ENCODE results near the gene GFI1. TPM values are rescaled to one million over a fixed set of nuclear protein-coding genes. Genes with fewer than 3 reads are reported as not detected.
A peak's percentile ranks its signal among the peaks of the same experiment; 100 is the strongest.

The GFI1 gene
- total and polyA plus RNA-seq, 2 of the 13 experiments (the other 11 are each of a cell fraction or from before 2014, with no cell fraction given): 10.3 to 10.5 TPM

DNA sequence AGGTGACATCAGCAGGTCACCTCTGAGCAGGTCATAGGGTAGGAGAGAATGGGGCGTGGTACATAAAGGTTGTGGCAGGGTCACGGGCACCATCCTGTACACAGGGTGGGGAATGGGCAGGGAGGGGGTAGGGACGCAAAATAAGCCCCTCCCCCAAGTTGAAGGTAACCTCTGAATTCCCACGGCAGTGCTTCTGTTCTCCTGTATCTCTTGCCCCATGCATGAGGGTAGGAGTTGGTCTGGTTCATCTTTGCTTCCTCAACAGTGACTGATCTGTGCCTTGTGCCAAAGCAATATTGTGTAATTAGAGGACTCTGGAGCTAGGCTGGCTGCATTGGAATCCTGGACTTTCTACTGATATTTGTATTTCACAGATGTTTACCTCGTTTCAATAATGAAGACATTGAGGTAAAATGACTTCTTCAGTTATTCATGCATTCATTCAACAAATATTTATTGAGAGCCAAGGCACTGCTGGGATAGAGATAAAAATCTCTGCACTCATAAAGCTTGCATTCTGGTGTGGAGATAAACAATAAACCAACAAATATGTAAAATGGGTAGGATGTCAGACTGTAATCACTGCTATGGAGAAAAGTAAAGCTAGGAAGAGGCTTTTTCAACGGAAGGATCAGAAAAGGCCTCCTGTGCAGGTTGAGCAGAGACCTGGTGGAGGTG, 18.4 kb upstream of the GFI1 start:
- ATAC-seq: peak; percentile 94
- intact Hi-C loops (cut with micrococcal nuclease; ENCODE audit: unreplicated experiment): loop anchor here (1.0 to 2.0 kb wide), 2 partner anchors 18 to 32 kb away; partner anchors contain the start of gene GFI1
- H3K9ac ChIP-seq (ENCODE audit: insufficient read depth, low read depth, low read length): peak overlapping the region; percentile 66
- H3K4me1 ChIP-seq (ENCODE audit: insufficient read depth, low read length): peaks cover 37% of the 10 kb centered on the region
- no peaks in the 10 kb centered on the region for H4K20me1 ChIP-seq (ENCODE audit: insufficient read depth, low read length)
- peak overlapping the region; percentile 91 for H3K4me2 ChIP-seq (ENCODE audit: low read depth, low read length)
- no peaks in the 10 kb centered on the region for H3K36me3 ChIP-seq (replicated peaks in 1 of 2; ENCODE audit: control insufficient read depth in 1 of 2, insufficient read depth in 2 of 2, low read length in 2 of 2)
- no peak overlapping the region for H2AFZ ChIP-seq (ENCODE audit: low read length)
- POLR2A ChIA-PET: interaction anchor here (1.2 to 3.6 kb wide), 4 partner anchors 16 to 63 kb away, joined by 3 to 26 read pairs (median 16); partner anchors contain the start of gene GFI1
- no peaks in the 10 kb centered on the region for H3K9me3 ChIP-seq (ENCODE audit: low read length)
- no peaks in the 10 kb centered on the region for H3K27me3 ChIP-seq (ENCODE audit: control insufficient read depth in 1 of 2, insufficient read depth in 2 of 2, low read length in 2 of 2)
- no TSS peak for BruUV-seq (replicated peaks)
- H3K27ac ChIP-seq (ENCODE audit: extremely low read length, insufficient read depth, low read length): peak overlapping the region; percentile 81
- WGBS (ENCODE audit: low lambda C conversion rate): 0% methylated on average over 4 of the region's 6 CpGs
- CTCF ChIA-PET (ENCODE audit: low intra/inter-chr PET ratio, low total read pairs): no interaction called here
- FAIRE-seq: peak; percentile 87
- H3K79me2 ChIP-seq (ENCODE audit: insufficient read depth, low read length): no peaks in the 10 kb centered on the region
- in situ Hi-C loops (cut with HindIII; ENCODE audit: extremely low pct_ligation_motif_present, low pct_unique_long_range_greater_than_20kb): no loop called here
- H3K4me3 ChIP-seq (replicated peaks in 1 of 3; ENCODE audit: insufficient read depth in 1 of 3, low read depth in 2 of 3, low read length in 3 of 3): peak overlapping the region; percentile 43 to 58 (median 44); a peak in 5 of 6 replicates
- DNase-seq (ENCODE audit: low spot score): peak; percentile 97
- no peak; the same call in 1 of the 2 replicates for TF ChIP-seq ZNF350 (CRISPR knock-in tag; IDR thresholded peaks at IDR 0.05; ENCODE audit: borderline replicate concordance, low read depth)
- TF ChIP-seq ZNF75D (CRISPR knock-in tag; IDR thresholded peaks at IDR 0.05; ENCODE audit: borderline replicate concordance): no peak
- TF ChIP-seq RAD51 (IDR thresholded peaks at IDR 0.05; ENCODE audit: borderline replicate concordance): no peak
- TF ChIP-seq ZSCAN5A (CRISPR knock-in tag; IDR thresholded peaks at IDR 0.05; ENCODE audit: borderline replicate concordance): peak; percentile 65; the same call in 1 of the 2 replicates
- TF ChIP-seq, protein P1, sequence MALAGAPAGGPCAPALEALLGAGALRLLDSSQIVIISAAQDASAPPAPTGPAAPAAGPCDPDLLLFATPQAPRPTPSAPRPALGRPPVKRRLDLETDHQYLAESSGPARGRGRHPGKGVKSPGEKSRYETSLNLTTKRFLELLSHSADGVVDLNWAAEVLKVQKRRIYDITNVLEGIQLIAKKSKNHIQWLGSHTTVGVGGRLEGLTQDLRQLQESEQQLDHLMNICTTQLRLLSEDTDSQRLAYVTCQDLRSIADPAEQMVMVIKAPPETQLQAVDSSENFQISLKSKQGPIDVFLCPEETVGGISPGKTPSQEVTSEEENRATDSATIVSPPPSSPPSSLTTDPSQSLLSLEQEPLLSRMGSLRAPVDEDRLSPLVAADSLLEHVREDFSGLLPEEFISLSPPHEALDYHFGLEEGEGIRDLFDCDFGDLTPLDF (CRISPR knock-in tag; IDR thresholded peaks at IDR 0.05): no peak
- TF ChIP-seq, protein P2, sequence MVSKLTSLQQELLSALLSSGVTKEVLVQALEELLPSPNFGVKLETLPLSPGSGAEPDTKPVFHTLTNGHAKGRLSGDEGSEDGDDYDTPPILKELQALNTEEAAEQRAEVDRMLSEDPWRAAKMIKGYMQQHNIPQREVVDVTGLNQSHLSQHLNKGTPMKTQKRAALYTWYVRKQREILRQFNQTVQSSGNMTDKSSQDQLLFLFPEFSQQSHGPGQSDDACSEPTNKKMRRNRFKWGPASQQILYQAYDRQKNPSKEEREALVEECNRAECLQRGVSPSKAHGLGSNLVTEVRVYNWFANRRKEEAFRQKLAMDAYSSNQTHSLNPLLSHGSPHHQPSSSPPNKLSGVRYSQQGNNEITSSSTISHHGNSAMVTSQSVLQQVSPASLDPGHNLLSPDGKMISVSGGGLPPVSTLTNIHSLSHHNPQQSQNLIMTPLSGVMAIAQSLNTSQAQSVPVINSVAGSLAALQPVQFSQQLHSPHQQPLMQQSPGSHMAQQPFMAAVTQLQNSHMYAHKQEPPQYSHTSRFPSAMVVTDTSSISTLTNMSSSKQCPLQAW (CRISPR knock-in tag; IDR thresholded peaks at IDR 0.05): peak; percentile 33; the same call in 1 of the 2 replicates
- TF ChIP-seq SRSF1 (optimal IDR thresholded peaks at IDR 0.05; ENCODE audit: low read depth, low read length): no peak
- TF ChIP-seq, protein P3, sequence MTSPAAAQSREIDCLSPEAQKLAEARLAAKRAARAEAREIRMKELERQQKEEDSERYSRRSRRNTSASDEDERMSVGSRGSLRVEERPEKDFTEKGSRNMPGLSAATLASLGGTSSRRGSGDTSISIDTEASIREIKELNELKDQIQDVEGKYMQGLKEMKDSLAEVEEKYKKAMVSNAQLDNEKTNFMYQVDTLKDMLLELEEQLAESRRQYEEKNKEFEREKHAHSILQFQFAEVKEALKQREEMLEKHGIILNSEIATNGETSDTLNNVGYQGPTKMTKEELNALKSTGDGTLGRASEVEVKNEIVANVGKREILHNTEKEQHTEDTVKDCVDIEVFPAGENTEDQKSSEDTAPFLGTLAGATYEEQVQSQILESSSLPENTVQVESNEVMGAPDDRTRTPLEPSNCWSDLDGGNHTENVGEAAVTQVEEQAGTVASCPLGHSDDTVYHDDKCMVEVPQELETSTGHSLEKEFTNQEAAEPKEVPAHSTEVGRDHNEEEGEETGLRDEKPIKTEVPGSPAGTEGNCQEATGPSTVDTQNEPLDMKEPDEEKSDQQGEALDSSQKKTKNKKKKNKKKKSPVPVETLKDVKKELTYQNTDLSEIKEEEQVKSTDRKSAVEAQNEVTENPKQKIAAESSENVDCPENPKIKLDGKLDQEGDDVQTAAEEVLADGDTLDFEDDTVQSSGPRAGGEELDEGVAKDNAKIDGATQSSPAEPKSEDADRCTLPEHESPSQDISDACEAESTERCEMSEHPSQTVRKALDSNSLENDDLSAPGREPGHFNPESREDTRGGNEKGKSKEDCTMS (CRISPR knock-in tag; conservative IDR thresholded peaks at IDR 0.05): no peak
- no peak for TF ChIP-seq ZNF709 (CRISPR knock-in tag; IDR thresholded peaks at IDR 0.05)
- no peak for TF ChIP-seq XBP1 (CRISPR knock-in tag; IDR thresholded peaks at IDR 0.05)
- peak; percentile 93 for TF ChIP-seq ZNF629 (CRISPR knock-in tag; conservative IDR thresholded peaks at IDR 0.05)
- TF ChIP-seq, protein P4, sequence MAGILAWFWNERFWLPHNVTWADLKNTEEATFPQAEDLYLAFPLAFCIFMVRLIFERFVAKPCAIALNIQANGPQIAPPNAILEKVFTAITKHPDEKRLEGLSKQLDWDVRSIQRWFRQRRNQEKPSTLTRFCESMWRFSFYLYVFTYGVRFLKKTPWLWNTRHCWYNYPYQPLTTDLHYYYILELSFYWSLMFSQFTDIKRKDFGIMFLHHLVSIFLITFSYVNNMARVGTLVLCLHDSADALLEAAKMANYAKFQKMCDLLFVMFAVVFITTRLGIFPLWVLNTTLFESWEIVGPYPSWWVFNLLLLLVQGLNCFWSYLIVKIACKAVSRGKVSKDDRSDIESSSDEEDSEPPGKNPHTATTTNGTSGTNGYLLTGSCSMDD (CRISPR knock-in tag; IDR thresholded peaks at IDR 0.05): no peak
- peak; percentile 77; the same call in 1 of the 2 replicates for TF ChIP-seq GATA4 (IDR thresholded peaks at IDR 0.05; ENCODE audit: borderline replicate concordance, low read depth)
- peak; percentile 2; the same call in 1 of the 2 replicates for TF ChIP-seq POLR2G (IDR thresholded peaks at IDR 0.05; ENCODE audit: low read depth, low read length)
- TF ChIP-seq NONO (IDR thresholded peaks at IDR 0.05): no peak
- no peak; the same call in 1 of the 2 replicates for TF ChIP-seq NONO (CRISPR knock-in tag; conservative IDR thresholded peaks at IDR 0.05)

Measured in HepG2 (cell line).